ENCODE results near the gene CD3E. TPM values are rescaled to one million over a fixed set of nuclear protein-coding genes. Genes with fewer than 3 reads are reported as not detected.
A peak's percentile ranks its signal among the peaks of the same experiment; 100 is the strongest.

Gene CD3E
- total and polyA plus RNA-seq, 2 experiments from 2014 or later, result not detected

DNA sequence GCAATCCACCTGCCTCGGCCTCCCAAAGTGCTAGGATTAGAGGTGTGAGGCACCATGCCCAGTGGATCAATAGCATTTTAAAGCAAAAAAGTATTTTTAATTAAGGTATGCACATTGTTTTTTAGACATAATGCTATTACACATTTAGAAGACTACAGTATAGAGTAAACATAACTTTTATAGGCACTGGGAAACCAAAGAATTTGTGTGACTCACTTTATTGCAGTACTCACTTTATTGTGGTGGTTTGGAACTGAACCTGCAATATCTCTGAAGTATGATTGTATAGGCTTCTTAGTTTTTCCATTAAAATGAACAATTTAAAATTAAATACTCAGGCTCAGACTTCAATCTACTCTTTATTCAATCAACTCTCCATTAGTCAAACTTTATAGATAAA is 17.5 kb upstream of the CD3E start:
- Histone ChIP-seq H4K20me1 (replicated peaks; ENCODE audit: insufficient read depth) (no peaks in the 10 kb centered on the region), H3K79me2 (replicated peaks; ENCODE audit: insufficient read depth) (no peaks in the 10 kb centered on the region), H3K27me3 (ENCODE audit: insufficient read depth) (no peaks in the 10 kb centered on the region), H3K27ac (ENCODE audit: low read depth) (no peak overlapping the region), H3K36me3 (ENCODE audit: insufficient read depth) (no peaks in the 10 kb centered on the region), H3K9me2 (ENCODE audit: insufficient read depth) (no peaks in the 10 kb centered on the region), H3F3A (replicated peaks; ENCODE audit: low read depth) (no peaks in the 10 kb centered on the region), H2AFZ (no peak overlapping the region), H3K4me1 (ENCODE audit: insufficient read depth) (no peaks in the 10 kb centered on the region), H3K4me3 (no peak overlapping the region), H3K4me2 (no peak overlapping the region)
- Mint-ChIP-seq H3K4me1 (no peaks in the 10 kb centered on the region), H3K27ac (no peak overlapping the region), H3K36me3 (ENCODE audit: low read depth) (no peaks in the 10 kb centered on the region), H3K27me3 (ENCODE audit: insufficient read depth, low read depth, poor library complexity) (no peaks in the 10 kb centered on the region), H3K4me3 (no peak overlapping the region), H3K9me3 (no peaks in the 10 kb centered on the region)
- no peak for DNase-seq (ENCODE audit: low spot score)
- TF ChIP-seq CREB1 (CRISPR knock-in tag; IDR thresholded peaks at IDR 0.05; ENCODE audit: low read depth) (no peak), JUNB (IDR thresholded peaks at IDR 0.05; ENCODE audit: unreplicated experiment) (no peak)
- TF ChIP-seq, protein P1, sequence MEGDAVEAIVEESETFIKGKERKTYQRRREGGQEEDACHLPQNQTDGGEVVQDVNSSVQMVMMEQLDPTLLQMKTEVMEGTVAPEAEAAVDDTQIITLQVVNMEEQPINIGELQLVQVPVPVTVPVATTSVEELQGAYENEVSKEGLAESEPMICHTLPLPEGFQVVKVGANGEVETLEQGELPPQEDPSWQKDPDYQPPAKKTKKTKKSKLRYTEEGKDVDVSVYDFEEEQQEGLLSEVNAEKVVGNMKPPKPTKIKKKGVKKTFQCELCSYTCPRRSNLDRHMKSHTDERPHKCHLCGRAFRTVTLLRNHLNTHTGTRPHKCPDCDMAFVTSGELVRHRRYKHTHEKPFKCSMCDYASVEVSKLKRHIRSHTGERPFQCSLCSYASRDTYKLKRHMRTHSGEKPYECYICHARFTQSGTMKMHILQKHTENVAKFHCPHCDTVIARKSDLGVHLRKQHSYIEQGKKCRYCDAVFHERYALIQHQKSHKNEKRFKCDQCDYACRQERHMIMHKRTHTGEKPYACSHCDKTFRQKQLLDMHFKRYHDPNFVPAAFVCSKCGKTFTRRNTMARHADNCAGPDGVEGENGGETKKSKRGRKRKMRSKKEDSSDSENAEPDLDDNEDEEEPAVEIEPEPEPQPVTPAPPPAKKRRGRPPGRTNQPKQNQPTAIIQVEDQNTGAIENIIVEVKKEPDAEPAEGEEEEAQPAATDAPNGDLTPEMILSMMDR (conservative IDR thresholded peaks at IDR 0.05; ENCODE audit: low read depth in 2 of 2), result no peak
- TF ChIP-seq, protein P2, sequence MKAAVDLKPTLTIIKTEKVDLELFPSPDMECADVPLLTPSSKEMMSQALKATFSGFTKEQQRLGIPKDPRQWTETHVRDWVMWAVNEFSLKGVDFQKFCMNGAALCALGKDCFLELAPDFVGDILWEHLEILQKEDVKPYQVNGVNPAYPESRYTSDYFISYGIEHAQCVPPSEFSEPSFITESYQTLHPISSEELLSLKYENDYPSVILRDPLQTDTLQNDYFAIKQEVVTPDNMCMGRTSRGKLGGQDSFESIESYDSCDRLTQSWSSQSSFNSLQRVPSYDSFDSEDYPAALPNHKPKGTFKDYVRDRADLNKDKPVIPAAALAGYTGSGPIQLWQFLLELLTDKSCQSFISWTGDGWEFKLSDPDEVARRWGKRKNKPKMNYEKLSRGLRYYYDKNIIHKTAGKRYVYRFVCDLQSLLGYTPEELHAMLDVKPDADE (IDR thresholded peaks at IDR 0.05), result no peak
- no peak for ATAC-seq

DNA sequence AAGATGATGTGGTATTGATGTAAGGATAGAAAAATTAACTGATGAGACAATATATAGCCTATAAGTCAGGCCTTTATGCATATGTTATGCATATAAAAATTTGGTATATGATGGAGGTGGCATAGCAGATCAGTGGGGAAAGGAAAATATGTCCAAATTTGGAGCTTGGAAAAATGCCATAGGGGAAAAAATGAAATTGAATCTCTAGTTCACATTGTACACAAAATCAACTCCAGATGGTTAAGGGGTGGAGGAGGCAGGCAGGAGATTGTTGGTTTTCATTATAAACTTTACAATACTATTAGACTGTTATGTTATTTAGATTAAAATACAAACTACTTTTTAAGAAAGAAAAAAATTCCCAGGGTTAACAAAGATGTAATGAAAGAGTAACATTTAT is 15.1 kb upstream of the CD3E start:
- H3K4me2 ChIP-seq, result no peak overlapping the region
- H3K36me3 Mint-ChIP-seq (ENCODE audit: low read depth), result no peaks in the 10 kb centered on the region
- no peaks in the 10 kb centered on the region for H3K36me3 ChIP-seq (ENCODE audit: insufficient read depth)
- H2AFZ ChIP-seq, result no peak overlapping the region
- no peaks in the 10 kb centered on the region for H3K27me3 Mint-ChIP-seq (ENCODE audit: insufficient read depth, low read depth, poor library complexity)
- no peak overlapping the region for H3K27ac ChIP-seq (ENCODE audit: low read depth)
- no peaks in the 10 kb centered on the region for H3K9me2 ChIP-seq (ENCODE audit: insufficient read depth)
- no peaks in the 10 kb centered on the region for H3K4me1 ChIP-seq (ENCODE audit: insufficient read depth)
- H4K20me1 ChIP-seq (replicated peaks; ENCODE audit: insufficient read depth), result no peaks in the 10 kb centered on the region
- no peaks in the 10 kb centered on the region for H3F3A ChIP-seq (replicated peaks; ENCODE audit: low read depth)
- no peaks in the 10 kb centered on the region for H3K9me3 Mint-ChIP-seq
- no peak for ATAC-seq
- no peak overlapping the region for H3K4me3 Mint-ChIP-seq
- H3K27me3 ChIP-seq (ENCODE audit: insufficient read depth), result no peaks in the 10 kb centered on the region
- H3K79me2 ChIP-seq (replicated peaks; ENCODE audit: insufficient read depth), result no peaks in the 10 kb centered on the region
- TF ChIP-seq CREB1 (CRISPR knock-in tag; IDR thresholded peaks at IDR 0.05; ENCODE audit: low read depth), result no peak
- TF ChIP-seq POLR2AphosphoS5 (IDR thresholded peaks at IDR 0.05; ENCODE audit: low read depth), result no peak
- TF ChIP-seq EZH2 (IDR thresholded peaks at IDR 0.05; ENCODE audit: low read depth, unreplicated experiment), result no peak
- H3K4me3 ChIP-seq, result no peak overlapping the region
- H3K4me1 Mint-ChIP-seq, result no peaks in the 10 kb centered on the region
- no peak overlapping the region for H3K27ac Mint-ChIP-seq
- no peak for DNase-seq (ENCODE audit: low spot score)

DNA sequence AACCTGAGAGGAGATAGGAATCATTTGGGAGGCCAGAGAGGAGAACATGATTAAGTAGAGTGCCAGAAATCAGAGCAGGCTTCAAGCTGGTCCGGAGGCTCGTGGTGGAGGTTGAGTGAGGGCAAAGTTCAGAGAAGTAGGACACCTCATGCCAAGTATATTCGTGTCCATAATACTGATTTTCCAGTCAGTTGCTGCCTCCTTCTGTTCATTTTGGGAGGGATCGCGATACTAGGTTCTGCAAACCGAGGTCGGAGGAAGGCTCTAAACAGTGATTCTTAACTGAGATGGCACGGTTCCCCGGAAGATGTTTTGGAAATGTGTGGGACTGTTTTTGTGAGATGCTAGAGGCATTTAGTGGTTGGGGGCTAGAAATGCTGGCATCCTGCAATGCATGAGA is 13.6 kb upstream of the CD3E start:
- H3K4me3 Mint-ChIP-seq, result no peak overlapping the region
- H3K9me3 Mint-ChIP-seq, result no peaks in the 10 kb centered on the region
- DNase-seq (ENCODE audit: low spot score) (peak; percentile 70), ATAC-seq (peak; percentile 73)
- Histone ChIP-seq H3K4me3 (no peak overlapping the region), H3K4me1 (ENCODE audit: insufficient read depth) (0 out of 2 replicates have a peak, but pooled peaks cover 3% of the 10 kb centered on the region), H3K79me2 (replicated peaks; ENCODE audit: insufficient read depth) (no peaks in the 10 kb centered on the region), H3K9me2 (ENCODE audit: insufficient read depth) (no peaks in the 10 kb centered on the region), H3K36me3 (ENCODE audit: insufficient read depth) (no peaks in the 10 kb centered on the region), H3K27ac (ENCODE audit: low read depth) (no peak overlapping the region), H2AFZ (no peak overlapping the region), H4K20me1 (replicated peaks; ENCODE audit: insufficient read depth) (no peaks in the 10 kb centered on the region), H3K27me3 (ENCODE audit: insufficient read depth) (no peaks in the 10 kb centered on the region), H3K4me2 (no peak overlapping the region), H3F3A (replicated peaks; ENCODE audit: low read depth) (no peaks in the 10 kb centered on the region)
- TF ChIP-seq, protein P1 (conservative IDR thresholded peaks at IDR 0.05; ENCODE audit: low read depth in 2 of 2), result peak; percentile 55 to 78
- TF ChIP-seq NANOG (IDR thresholded peaks at IDR 0.05; ENCODE audit: borderline replicate concordance) (no peak), STAT1 (IDR thresholded peaks at IDR 0.05; ENCODE audit: unreplicated experiment) (no peak), ZNF114 (CRISPR knock-in tag; IDR thresholded peaks at IDR 0.05) (no peak), POLR2AphosphoS5 (IDR thresholded peaks at IDR 0.05; ENCODE audit: low read depth) (no peak)
- H3K4me1 Mint-ChIP-seq, result peaks cover 7% of the 10 kb centered on the region
- no peak overlapping the region for H3K27ac Mint-ChIP-seq
- no peaks in the 10 kb centered on the region for H3K27me3 Mint-ChIP-seq (ENCODE audit: insufficient read depth, low read depth, poor library complexity)
- no peaks in the 10 kb centered on the region for H3K36me3 Mint-ChIP-seq (ENCODE audit: low read depth)
